Measurements from ENCODE around the gene TSEN15. TPM values are rescaled to one million over a fixed set of nuclear protein-coding genes. Genes with fewer than 3 reads are reported as not detected.

Gene TSEN15
- total and polyA plus RNA-seq, 2 of the 13 experiments (the other 11 are each of a cell fraction or from before 2014, with no cell fraction given): 25.6 to 35.8 TPM

- no peak overlapping the region for H3K4me3 ChIP-seq (replicated peaks in 1 of 3; ENCODE audit: insufficient read depth in 1 of 3, low read depth in 2 of 3, low read length in 3 of 3)
- 0 out of 2 replicates have a peak overlapping the region, but pooled peaks have one; percentile 81 for H3K4me2 ChIP-seq (ENCODE audit: low read depth, low read length)
- intact Hi-C loops (cut with micrococcal nuclease; ENCODE audit: unreplicated experiment) (loop anchor here (2.0 to 5.0 kb wide), 2 partner anchors 53 to 579 kb away; no protein-coding TSS in a partner anchor), in situ Hi-C loops (cut with HindIII; ENCODE audit: extremely low pct_ligation_motif_present, low pct_unique_long_range_greater_than_20kb) (no loop called here)
- H3K27ac ChIP-seq (ENCODE audit: extremely low read length, insufficient read depth, low read length): no peak overlapping the region
- BruUV-seq (replicated peaks): no TSS peak
- no peaks in the 10 kb centered on the region for H3K9me3 ChIP-seq (ENCODE audit: low read length)
- H3K79me2 ChIP-seq (ENCODE audit: insufficient read depth, low read length): peaks cover 16% of the 10 kb centered on the region
- FAIRE-seq: no peak
- 94% methylated on average over 2 of the region's 2 CpGs for WGBS (ENCODE audit: low lambda C conversion rate)
- CTCF ChIA-PET (ENCODE audit: low intra/inter-chr PET ratio, low total read pairs): no interaction called here
- H3K9ac ChIP-seq (ENCODE audit: insufficient read depth, low read depth, low read length): no peak overlapping the region
- H3K4me1 ChIP-seq (ENCODE audit: insufficient read depth, low read length): peaks cover 28% of the 10 kb centered on the region
- H3K36me3 ChIP-seq (replicated peaks in 1 of 2; ENCODE audit: control insufficient read depth in 1 of 2, insufficient read depth in 2 of 2, low read length in 2 of 2): peaks cover 2 to 4% of the 10 kb centered on the region in 2 experiments; a peak in 3 of 5 replicates
- no peak overlapping the region for H2AFZ ChIP-seq (ENCODE audit: low read length)
- POLR2A ChIA-PET: interaction anchor here (1.0 to 2.4 kb wide), 7 partner anchors 12 to 704 kb away, joined by 3 to 17 read pairs (median 5); partner anchors contain the start of genes COLGALT2 and EDEM3
- ATAC-seq: no peak
- H4K20me1 ChIP-seq (ENCODE audit: insufficient read depth, low read length): no peaks in the 10 kb centered on the region
- no peak for DNase-seq (ENCODE audit: low spot score)
- TF ChIP-seq EED (CRISPR knock-in tag; IDR thresholded peaks at IDR 0.05) (no peak), CEBPZ (IDR thresholded peaks at IDR 0.05; ENCODE audit: low read length) (no peak), NKX3-1 (CRISPR knock-in tag; IDR thresholded peaks at IDR 0.05) (no peak)
- no peaks in the 10 kb centered on the region; a peak in 1 of 5 replicates for H3K27me3 ChIP-seq (ENCODE audit: control insufficient read depth in 1 of 2, insufficient read depth in 2 of 2, low read length in 2 of 2)
Measured at GRCh38 chr1:184049836-184050468, 1.6 kb upstream of the TSEN15 start.

- ChIA-PET POLR2A (interaction anchor here (1.0 to 2.4 kb wide), 11 partner anchors 9 to 704 kb away, joined by 3 to 17 read pairs (median 5); partner anchors contain the start of genes COLGALT2 and EDEM3), CTCF (ENCODE audit: low intra/inter-chr PET ratio, low total read pairs) (no interaction called here)
- ATAC-seq: no peak
- H2AFZ ChIP-seq (ENCODE audit: low read length): peak overlapping the region; percentile 98
- no peaks in the 10 kb centered on the region for H4K20me1 ChIP-seq (ENCODE audit: insufficient read depth, low read length)
- no peaks in the 10 kb centered on the region for H3K9me3 ChIP-seq (ENCODE audit: low read length)
- H3K27me3 ChIP-seq (ENCODE audit: control insufficient read depth in 1 of 2, insufficient read depth in 2 of 2, low read length in 2 of 2): no peaks in the 10 kb centered on the region; a peak in 1 of 5 replicates
- in situ Hi-C loops (cut with HindIII; ENCODE audit: extremely low pct_ligation_motif_present, low pct_unique_long_range_greater_than_20kb) (no loop called here), intact Hi-C loops (cut with micrococcal nuclease; ENCODE audit: unreplicated experiment) (loop anchor here (2.0 to 5.0 kb wide), 2 partner anchors 53 to 580 kb away; no protein-coding TSS in a partner anchor)
- H3K9ac ChIP-seq (ENCODE audit: insufficient read depth, low read depth, low read length): peak overlapping the region; percentile 92
- no peak for DNase-seq (ENCODE audit: low spot score)
- peaks cover 2 to 10% of the 10 kb centered on the region in 2 experiments; a peak in 3 of 5 replicates for H3K36me3 ChIP-seq (replicated peaks in 1 of 2; ENCODE audit: control insufficient read depth in 1 of 2, insufficient read depth in 2 of 2, low read length in 2 of 2)
- peak; percentile 4 for FAIRE-seq
- H3K4me3 ChIP-seq (replicated peaks in 1 of 3; ENCODE audit: insufficient read depth in 1 of 3, low read depth in 2 of 3, low read length in 3 of 3): peak overlapping the region; percentile 80 to 96 (median 85)
- H3K4me2 ChIP-seq (ENCODE audit: low read depth, low read length): peak overlapping the region; percentile 81
- BruUV-seq (replicated peaks): no TSS peak
- peaks cover 16% of the 10 kb centered on the region for H3K79me2 ChIP-seq (ENCODE audit: insufficient read depth, low read length)
- peak overlapping the region; percentile 94 for H3K27ac ChIP-seq (ENCODE audit: extremely low read length, insufficient read depth, low read length)
- TF ChIP-seq SAFB2 (CRISPR knock-in tag; IDR thresholded peaks at IDR 0.05; ENCODE audit: borderline replicate concordance, low read depth) (0 out of 2 replicates have a peak, but pooled peaks have one; percentile 5), RXRB (CRISPR knock-in tag; IDR thresholded peaks at IDR 0.05; ENCODE audit: borderline replicate concordance) (0 out of 2 replicates have a peak, but pooled peaks have one; percentile 31), LCORL (IDR thresholded peaks at IDR 0.05) (no peak), LCORL (CRISPR knock-in tag; IDR thresholded peaks at IDR 0.05) (0 out of 2 replicates have a peak, but pooled peaks have one; percentile 5), ELF3 (CRISPR knock-in tag; IDR thresholded peaks at IDR 0.05) (0 out of 2 replicates have a peak, but pooled peaks have one; percentile 8), ZNF296 (CRISPR knock-in tag; conservative IDR thresholded peaks at IDR 0.05) (no peak)
- H3K4me1 ChIP-seq (ENCODE audit: insufficient read depth, low read length): peaks cover 28% of the 10 kb centered on the region
Measured at GRCh38 chr1:184050636-184051035, 894 bp upstream of the TSEN15 start.

Measured in HepG2 (cell line).